ENCODE data around the gene RIMKLB.
A peak's percentile ranks its signal among the peaks of the same experiment; 100 is the strongest.
"Not testable (repeated sequence)": the region's sequence is repeated elsewhere in the genome, so short reads cannot be mapped to it uniquely, and the experiment has no call there.

Gene RIMKLB

DNA sequence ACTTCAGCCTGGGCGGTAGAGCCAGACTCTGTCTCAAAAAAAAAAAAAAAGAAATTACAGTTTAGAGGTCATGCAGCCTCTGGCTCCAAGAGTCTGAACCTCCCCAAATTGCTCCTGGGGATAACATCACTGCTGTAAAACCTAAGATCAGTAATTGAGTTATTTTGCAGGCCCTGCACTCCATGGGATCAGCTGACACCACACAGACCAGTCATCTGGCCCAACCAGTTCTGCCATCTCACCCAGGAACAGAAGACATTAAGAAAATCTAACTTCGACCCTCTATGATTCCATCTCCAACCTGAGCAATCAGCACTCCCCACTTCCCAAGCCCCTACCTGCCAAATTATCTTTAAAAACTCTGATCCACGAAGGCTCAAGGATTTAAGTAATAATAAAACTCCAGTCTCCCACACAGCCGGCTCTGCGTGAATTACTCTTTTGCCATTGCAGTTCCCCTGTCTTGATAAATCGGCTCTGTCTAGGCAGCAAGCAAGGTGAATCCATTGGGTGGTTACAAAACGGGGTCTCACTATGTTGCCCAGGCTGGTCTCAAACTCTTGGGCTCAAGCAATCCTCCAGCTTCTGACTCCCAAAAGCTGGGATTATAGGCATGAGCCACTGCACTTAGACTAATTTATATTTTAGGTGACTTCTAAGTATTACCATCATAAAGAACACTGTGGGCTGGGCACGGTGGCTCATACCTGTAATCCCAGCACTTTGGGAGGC is 123.1 kb downstream of the RIMKLB start:
- not testable (repeated sequence) for DNase-seq

DNA sequence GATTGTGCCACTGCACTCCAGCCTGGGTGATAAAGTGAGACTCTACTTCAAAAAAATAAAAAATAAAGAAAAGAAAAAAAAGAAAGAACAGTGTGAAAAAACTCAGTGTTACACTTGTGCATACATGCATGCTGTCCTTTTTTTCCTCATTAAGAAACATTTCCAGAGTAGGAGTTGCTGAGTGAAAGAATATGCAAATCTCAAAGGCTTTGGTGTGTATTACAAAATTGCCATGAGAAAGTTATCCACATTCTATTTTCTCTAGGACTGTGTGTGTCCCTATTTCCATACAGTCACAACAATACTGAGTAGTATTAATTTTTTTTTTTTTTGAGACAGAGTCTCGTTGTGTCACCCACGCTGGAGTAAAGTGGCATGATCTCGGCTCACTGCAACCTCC is 123.8 kb downstream of the RIMKLB start:
- DNase-seq = no peak

DNA sequence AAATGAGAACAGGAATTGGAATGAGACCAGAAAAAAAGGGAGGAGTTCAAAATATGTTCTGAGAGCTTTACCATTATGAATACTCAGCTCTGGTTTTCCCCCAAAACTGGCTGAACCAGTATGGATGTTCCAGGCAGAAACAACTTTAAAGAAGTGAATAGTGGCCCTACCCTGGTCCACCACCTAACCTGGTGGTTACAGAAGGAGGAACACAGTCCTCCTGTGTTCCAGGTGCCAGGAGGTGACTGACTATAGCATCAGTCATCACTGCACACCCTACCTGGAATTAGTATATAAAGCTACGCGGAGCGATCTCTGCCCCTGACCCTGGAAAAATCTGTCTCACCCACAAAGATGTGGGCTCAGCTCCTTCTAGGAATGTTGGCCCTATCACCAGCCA is 124.5 kb downstream of the RIMKLB start, which contains the start of gene A2ML1:
TSS of gene A2ML1 (plus strand) at position 324 of the 400 bp plus-strand sequence. CDS start at position 355, 31 bp downstream.
- DNase-seq = no peak

DNA sequence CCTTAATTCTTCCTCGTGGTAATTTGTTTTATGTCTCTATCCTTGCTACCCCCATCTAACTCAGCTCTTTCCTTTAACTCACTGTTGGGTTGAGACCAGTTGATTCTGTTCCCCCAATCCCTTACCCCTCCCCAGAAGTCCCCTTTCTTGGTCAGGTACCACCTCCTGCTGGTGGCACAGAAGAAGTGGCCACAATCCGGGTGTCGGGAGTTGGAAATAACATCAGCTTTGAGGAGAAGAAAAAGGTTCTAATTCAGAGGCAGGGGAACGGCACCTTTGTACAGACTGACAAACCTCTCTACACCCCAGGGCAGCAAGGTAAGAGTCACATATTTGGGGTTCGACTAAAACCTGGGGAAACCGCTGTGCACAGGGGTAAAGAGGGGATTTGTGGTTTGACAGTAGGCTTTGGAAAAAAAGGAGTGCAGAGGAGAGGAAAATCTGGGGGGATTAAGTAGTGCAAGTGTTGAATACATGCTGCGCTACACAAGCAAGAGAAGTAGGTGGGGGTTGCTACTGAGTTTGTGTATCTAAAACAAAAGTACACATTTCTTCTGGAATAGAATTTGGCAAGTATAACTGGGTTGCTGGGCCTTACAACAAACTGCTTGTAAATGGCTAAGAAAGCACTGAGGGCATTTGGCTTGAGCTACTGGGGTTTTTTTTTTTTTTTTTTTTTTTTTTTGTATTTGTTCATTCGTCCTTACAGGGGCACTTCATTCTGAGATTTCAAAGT is 125.9 kb downstream of the RIMKLB start:
- DNase-seq = peak; percentile 4 to 8

DNA sequence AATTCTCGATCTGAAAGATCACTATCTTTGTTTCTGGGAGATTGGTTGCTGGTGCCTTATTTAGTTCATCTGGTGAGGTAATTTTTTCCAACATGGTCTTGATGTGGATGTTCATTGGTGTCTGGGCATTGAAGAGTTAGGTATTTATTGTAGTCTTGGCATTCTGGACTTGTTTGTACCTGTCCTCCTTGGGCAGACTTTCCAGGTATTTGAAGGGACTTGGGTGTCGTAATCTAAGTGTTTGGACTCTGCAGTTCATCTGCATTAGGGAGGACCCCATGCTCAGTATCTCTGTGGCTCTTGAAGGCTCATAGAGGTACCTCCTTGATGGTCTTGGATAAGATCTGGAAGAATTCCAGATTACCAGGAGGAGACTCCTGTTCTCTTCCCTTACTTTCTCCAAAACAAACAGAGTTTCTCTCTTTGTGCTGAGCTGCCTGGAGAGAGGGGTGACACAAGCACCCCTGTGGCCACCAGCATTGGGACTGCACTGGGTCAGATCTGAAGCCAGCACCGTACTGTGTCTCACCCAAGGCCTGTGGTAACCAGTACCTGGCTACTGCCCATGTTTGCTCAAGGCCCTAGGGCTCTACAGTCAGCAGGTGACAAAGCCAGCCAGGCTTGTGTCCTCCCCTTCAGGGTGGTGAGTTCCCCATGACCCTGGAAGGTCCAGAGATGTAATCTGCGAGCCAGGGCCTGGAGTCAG is 129.9 kb downstream of the RIMKLB start:
- no peak for DNase-seq

GRCh38 chr12:8828257-8829124 is 130.7 kb downstream of the RIMKLB start:
- no peak for DNase-seq

- DNase-seq = no peak
These were observed 131.3 kb downstream of the RIMKLB start for GRCh38 chr12:8829125-8829518.

DNA sequence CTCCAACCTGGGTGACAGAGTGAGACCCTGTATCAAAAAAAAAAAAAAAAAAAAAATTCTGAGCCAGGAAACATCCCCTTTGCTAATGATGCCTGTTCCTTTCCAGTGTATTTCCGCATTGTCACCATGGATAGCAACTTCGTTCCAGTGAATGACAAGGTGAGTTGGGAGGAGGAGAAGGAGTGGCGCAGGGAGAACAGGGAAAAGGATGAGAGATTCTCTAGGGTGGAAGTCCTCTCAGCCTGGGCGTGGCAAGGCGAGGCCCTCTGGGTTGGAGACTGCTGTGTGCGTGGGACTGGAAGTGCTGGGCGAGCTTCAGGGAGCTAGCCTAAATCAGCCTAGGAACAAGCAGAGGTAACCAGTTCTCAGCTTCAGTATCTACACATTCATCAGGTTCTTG is 131.8 kb downstream of the RIMKLB start:
- no peak for DNase-seq

DNA sequence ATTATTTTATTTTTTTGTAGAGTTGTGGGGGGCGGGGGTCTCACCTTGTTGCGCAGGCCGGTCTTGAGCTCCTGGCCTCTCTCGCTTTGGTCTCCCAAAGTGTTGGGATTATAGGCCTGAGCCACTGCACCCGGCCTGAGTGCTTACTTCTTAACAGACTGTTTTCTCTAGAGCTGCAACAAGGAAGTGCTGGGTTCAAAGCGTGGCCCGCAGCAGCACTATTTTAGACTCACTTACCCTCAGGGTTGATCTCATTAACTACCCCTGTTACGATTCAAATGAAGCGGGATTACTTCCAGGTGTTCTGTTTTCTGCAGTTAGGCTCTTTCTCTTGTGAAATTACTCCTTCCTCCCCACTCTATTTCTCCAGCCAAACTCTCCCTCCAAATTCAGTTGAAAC is 133.3 kb downstream of the RIMKLB start:
- DNase-seq = no peak

GRCh38 chr12:8832500-8832899 is 134.7 kb downstream of the RIMKLB start:
- no peak for DNase-seq

Data from CD4-positive, alpha-beta T cell treated with Interleukin-1 beta for 1 hour (primary cell).